GM21515 (cell line): ENCODE data around the gene PTPRF.
"Not testable (repeated sequence)": the region's sequence is repeated elsewhere in the genome, so short reads cannot be mapped to it uniquely, and the experiment has no call there.

Source experiments
- ATAC-seq: cut with Tn5 transposase; IDR thresholded peaks from one replicate; pipeline ENCODE4 v1.9.1; 2021; ENCODE audit not compliant: unreplicated experiment

The PTPRF gene

DNA sequence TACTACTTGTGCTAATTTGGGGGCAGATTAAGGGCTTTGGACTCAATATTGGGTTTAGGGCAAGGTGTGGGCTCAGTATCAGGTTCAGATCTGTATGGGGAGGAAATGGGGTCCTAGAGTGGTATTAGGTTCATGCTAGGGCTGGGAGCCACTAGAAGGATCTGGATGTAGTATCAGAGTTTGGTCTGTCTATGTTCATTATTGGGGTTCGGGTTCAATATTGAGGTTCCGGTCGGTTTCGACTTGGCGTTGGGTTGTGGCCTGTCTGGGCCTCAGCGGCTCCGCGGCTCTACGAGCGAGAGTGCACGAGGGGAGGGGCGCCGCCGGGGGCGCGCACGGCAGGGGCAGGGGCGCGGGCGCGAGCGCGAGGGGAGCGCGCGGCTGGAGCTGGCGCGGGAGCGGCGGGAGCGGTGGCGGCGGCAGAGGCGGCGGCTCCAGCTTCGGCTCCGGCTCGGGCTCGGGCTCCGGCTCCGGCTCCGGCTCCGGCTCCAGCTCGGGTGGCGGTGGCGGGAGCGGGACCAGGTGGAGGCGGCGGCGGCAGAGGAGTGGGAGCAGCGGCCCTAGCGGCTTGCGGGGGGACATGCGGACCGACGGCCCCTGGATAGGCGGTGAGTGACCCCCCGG, at the start of gene PTPRF:
Gene PTPRF (plus strand): TSS at position 401 of the 624 bp plus-strand sequence. CDS start 14,193 bp downstream, outside the sequence.
- no peak for ATAC-seq

DNA sequence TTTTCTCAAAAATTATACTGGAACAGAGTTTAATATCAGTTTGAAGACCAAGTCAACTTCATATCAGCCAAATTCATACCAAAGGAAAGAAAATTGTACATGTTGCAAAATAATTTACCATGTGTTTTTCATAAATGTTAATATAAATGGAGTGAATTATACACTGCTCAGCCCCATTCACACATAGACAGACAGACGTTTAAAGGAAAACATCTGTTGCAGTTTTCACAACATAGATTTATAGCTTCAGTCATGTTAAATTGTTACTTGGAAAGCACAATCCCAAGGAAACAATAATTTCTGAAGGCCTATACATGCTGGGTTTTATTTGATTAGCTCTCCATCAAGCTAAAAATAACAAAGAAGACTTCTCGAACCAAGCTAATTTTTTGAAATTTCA, 49.2 kb upstream of the PTPRF start:
- no peak for ATAC-seq

DNA sequence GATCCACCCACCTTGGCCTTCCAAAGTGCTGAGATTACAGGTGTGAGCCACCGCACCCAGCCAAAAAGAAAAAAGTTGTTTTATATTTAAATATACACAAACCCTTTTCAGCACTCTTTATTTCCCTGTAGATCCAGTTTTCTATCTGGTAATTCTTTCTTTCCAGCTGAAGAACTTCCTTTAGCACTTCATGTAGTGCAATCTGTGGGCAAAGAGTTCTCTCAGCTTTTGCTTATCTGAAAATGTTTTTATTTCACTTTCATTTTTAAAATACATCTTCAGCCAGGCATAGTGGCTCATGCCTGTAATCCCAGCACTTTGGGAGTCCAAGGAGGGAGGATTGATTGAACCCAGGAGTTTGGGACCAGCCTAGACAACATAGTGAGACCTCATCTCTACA, 48.5 kb upstream of the PTPRF start:
- ATAC-seq = no peak

DNA sequence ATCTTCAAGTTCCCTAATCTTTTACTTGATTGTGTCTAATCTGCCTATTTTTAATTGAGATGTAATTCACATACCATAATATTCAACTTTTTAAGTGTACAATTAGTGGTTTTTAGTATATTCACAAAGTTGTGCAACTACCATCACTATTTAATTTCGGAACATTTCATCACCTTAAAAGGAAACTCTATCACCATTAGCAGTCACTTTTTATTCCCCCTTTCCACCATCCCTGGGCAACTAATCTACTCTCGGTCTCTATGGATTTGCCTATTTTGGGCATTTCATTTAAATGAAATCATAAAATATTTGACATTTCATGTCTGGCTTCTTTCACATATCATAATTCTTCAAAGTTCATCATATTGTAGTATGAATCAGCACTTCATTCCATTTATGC, 46.3 kb upstream of the PTPRF start:
- no peak for ATAC-seq

DNA sequence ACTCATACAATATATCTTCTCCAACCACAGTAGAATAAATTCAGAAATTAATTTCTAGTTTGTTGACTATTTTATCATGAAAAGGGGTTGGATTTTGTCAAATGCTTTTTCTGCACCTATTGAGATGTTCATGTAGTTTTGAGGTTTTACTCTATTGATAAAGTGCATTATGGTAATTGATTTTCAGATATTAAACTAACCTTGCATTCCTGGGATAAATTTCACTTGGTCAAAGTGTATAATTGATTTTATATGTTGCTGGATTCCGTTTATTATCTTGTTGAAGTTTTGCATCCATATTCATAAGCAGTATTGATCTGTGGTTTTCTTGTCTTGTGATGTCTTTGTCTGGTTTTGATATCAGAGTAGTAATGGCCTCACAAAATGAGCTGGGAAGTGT, 42.5 kb upstream of the PTPRF start:
- ATAC-seq = no peak

DNA sequence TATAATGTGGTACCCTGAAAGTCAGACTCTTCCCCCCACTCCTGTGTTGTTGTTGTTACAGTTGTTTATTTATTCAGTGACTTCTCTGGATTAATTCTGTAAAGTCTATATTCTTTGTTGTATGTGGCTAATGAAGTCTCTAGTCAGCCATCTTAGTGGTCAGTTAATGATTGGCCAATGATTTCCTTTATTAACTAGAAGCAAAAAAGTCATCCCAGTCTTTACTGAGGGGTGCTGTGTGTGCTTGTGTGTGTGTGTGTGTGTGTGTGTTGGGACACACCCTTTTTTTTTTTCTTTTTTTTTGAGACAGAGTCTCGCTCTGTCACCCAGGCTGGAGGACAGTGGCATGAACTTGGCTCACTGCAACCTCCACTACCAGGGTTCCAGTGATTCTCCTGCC, 39.6 kb upstream of the PTPRF start:
- no peak for ATAC-seq

DNA sequence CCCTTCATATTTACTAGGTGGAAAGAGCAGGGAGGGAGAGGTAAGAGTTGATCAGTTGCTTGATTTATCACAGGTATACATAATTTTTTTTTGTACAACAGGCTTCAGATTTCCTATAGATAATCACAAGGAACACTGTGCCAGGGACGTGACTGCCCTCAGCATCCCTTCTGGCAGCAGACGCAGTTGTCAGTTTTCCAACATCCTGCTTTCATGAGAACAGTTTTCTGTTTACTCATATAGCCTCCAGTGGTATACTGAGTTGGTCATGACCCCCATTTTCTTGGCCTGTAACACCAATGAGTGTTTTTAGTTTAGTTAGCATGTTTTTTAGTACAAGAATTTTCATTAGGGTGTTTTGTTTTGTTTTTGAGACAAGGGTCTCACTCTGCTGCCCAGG, 37.9 kb upstream of the PTPRF start:
- no peak for ATAC-seq

DNA sequence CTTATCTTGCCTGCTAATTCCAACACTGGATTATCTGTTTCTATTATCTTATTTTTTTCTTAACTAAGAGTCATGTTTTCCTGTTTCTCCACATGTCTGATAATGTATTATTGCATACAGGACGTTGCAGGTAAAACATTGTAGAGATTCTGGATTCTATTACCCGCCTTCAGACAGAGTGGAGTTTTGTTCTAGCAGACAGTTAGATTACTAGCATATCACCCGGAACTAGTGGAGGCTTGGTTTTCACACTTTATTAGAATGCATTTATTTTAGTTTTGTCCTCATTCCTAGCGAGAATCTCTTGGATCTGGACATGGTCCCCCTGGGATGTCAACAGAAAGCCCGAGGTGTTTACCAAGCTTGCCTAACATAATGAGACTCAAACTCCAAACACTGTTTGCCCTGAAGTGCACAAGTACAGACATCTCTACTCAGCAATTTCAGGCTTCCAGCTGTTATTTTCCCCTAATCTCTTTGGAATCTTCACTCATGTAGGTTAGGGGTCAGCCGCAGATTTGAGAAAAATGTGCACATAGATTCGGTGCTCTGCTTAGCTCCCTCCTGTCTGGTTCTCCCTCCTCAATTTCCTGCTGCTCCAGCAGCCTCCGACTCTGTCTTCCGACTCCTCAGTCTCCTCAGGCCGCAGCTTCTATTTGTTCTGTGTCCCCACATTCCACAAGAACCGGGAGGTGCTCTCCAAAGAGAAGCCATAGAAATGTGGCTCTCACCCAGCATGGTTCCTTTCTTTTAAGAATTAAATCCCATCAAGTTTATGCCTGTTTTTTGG, 36.8 kb upstream of the PTPRF start:
- ATAC-seq = no peak

DNA sequence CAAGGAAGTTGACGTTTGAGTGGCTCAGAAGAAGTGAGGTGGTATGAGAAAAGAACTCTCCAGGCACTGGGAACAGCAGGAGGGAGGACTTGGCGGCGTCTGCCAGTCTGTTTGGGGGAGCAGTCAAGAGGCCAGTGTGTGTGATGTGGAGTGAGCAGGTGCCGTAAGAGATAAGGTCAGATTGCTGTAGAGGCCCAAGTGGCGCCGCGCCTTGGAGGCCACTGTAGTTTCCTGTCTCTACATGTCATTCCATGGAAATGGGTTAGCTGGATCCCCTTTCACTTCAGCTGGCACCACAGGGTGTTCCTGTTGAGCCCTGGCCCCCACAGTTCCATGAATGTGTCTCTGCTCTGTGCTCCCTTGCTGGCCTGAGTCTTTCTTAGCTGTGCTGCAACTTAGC, 35.5 kb upstream of the PTPRF start:
- no peak for ATAC-seq

DNA sequence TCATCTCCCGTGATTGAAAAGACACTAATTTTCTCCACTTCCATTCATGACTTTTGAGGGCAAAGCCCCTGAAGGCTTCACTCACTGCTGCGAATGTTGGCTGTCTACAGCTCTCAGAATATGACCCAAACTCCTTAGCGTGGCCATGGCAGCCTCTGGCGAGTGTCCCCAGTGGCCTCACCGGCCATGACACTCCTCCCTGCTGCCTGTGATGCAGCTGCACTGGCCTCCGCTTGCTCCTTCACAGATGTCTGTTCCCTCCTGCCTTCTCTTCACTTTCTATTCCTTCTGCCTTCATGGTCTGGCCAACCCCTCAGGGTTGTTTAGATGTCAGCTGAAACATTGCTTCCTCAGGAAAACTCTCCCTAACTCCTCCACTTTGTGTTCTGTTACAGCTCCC, 30.8 kb upstream of the PTPRF start:
- no peak for ATAC-seq

DNA sequence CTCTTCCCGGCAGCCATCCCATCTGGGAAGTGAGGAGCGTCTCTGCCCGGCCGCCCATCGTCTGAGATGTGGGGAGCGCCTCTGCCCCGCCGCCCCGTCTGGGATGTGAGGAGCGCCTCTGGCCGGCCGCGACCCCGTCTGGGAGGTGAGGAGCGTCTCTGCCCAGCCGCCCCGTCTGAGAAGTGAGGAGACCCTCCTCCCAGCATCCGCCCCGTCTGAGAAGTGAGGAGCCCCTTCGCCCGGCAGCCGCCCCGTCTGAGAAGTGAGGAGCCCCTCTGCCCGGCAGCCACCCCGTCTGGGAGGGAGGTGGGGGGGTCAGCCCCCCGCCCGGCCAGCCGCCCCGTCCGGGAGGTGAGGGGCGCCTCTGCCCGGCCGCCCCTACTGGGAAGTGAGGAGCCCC, 28.9 kb upstream of the PTPRF start:
- not testable (repeated sequence) for ATAC-seq

DNA sequence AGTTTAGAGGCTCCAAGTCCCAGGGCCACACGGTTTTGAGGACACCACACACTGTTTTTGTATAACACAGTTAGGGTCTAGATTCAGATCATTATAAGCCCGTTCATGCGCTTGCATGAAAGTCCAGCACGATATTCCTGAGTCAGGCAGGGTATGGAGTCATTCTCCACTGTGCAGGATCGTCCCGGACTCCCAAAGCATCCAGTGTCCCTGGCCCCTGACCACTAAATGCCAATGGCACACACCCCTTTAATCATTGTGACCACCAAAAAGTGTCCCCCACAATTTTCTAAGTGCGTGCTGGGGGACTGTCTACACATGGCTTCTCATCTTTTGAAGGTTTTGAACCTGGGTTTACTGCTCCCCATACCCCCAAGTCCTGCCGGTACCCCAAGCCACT, 27.1 kb upstream of the PTPRF start:
- ATAC-seq = no peak

DNA sequence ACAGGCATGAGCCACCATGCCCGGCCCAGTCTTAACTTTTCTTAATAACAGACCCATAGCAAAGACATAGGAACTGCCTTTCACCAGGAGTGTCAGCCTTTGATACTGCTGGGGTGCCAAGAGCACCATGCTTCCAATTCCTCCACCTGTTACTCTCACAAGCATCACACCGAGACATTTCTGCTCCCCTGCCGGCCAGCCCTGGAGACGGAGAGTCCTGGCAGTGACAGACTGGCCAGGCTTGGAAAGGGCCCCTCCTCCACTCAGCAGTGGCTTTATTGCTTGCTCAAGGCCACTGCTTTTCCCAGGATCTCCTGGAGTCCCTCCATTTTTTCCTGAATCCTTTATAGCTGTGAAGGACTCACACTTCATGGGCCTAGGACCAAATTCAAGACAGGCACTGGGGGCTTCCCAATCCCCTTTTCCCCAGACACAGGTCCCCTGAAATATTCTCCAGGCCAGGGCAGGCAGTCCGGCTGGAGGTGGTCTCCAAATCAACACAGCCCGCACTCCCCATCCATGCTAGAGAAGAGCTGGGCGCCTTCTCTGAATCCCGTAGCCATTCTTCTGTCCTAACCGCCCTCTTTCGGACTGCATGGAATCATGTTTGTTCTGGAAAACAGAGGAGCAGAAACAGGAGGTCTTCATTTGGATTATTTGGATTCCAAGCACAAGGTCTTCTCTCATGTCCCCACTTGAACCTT, 25.5 kb upstream of the PTPRF start:
- ATAC-seq = no peak

DNA sequence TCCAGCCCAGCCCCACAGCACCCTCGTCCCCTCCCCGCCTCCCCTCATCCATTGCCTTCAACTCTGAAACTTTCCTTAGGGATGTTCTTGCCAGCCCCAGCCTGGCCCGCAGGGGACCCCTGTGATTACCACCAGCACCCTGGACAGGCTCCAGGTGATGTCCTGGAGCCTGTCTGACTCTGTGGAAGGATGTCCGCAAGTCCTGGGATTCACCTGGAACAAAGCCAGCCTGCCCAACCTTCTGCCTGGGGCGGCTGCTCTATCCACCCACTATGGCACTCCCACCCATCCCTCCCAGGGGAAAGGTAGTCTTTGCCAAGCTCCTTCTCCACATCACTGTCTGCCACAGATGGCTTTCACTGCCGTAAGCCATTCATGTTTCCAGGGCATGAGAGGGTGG, 24.4 kb upstream of the PTPRF start:
- no peak for ATAC-seq

DNA sequence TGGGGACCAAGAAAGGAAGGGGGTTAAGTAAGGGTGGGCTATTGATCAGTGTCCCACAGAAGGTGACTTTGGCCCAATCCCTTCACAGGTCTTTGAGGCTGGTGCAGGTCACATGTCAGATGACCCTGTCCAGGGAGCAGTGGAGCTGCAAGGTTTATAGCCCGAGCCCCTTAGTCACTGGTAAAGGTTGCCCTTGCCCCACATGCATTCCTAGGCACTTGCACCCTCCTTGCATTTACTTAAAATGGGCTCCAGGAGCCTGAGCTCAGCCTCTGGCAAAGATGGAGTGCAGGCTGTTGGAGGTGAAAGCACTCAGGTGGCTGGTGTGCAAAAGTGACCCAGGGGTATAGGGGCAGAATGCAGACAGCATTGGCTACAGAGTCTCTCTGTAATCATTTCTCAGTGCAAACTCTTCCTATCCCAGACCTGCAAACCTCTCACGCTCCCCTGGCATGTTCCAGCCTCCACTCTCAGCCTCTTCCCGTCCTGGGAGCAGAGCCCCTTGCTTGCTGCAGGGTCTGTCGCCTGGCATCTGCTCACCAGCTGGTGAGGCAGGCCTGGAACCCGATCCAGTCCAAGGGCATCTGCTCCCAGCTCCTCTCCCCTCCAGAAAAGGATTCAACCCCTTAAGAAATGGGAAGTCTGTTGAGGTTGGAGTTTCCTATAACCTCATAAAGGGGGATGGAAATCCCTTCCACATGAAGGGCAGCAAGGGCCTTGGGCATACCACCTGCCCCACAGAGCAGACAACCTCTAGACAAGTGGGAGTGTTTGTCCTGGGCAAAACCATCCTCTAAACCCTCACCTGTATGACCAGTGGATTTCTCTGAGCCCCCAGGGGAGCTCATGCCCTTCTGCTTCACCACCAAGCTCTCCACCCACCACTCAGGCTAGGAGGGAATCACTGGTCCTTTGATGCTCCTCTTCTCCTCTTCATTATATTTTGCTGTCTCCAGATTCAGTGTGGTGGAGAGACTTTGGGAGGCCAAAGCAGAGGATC, 23.1 kb upstream of the PTPRF start:
- ATAC-seq = no peak

DNA sequence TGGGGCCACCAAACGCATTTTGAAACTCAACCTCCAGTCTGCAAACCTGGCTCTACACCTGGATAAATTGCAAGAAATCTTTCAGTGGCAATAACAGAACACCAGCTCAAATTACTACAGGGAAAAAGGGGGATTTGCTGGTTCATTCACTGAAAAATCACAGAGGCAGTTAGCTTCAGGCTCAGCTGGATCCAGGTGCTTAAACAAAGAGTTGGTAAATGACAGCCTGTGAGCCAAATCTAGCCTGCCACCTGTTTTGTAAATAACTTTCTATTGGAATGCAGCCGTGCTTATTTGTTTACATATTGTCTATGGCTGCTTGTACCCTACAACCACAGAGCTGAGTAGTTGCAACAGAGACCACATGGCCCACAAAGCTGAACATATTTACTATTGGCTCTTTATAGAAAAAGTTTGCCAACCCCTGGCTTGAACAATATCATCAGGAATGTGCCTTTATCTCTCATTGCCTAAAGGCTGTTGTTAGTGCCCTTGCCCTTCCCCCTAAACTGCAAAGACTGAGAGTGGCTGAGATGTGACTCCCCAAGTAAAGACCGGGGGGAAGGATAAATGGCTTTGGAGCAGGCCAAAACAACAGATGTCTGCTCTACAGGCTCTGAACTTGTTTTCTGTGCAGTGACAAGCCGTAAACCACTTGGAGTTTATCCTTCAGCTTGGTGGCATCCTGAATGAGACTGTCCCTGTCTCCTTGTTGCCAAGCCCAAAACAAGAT, 21.5 kb upstream of the PTPRF start:
- no peak for ATAC-seq

DNA sequence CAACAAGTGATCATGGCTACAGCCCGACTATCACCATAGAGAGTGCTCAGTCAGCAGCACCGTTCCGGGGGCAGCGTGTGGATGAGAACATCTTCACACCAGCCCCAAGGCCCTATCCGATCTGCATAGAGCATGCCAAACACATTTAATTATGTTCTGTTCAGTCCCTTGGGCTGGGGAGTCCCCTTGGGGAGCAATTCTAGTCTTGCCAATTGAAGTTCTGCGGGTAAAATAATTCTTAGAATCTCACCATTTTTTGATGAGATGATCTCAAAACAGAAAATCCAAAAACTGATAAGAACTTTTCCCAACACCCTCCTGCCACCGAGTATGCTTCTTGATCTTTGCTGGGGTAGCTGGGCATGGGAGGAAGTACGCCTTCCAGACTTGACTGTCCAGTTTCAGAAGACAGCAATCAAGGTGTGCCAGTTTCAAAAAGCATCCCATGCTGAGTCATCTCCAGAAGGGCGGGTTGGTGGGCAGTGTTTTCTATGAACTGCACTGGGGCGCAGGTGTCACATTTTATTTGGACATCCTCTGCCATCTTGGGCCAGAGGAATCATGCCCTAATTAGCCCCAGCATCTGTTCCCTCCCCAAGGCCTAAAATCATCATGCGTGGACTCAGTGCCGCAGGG, 20.8 kb upstream of the PTPRF start:
- no peak for ATAC-seq

DNA sequence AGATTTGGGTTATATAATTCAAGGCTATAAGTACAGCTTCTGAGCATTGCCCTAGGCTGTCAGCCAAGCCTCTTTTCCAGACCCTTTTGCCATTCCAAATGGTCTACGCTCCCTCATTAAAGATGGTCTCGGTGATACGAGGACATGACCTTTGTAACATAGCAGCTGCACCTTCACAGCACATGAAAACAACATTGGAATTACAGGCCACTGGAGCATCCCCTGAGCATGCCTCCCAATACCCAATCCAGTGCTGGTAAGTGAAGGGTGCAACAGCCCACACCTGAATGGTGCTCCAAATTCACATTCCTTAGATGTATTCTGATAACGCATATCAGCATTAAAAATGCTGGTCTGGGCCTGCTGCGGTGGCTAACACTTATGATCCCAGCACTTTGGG, 20.1 kb upstream of the PTPRF start:
- ATAC-seq = no peak

DNA sequence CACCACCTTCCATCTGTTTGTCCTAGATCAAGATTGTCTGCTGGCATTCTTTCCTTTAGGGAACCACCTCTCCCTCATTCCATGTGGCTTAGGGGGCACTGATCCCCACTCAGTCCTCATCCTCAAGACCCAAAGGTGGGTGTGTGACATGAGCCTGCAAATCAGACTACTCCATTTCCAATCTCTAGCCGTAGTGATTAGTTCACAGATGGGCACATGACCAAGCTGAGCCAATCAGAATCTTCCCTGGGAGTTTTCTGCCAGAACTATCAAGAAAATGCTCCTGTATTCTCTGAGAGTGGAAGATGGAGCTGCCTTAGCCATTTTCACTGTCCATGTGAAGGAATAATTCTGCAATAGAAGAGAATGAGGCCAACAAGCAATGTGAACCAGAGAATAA, 19.3 kb upstream of the PTPRF start:
- ATAC-seq = no peak

DNA sequence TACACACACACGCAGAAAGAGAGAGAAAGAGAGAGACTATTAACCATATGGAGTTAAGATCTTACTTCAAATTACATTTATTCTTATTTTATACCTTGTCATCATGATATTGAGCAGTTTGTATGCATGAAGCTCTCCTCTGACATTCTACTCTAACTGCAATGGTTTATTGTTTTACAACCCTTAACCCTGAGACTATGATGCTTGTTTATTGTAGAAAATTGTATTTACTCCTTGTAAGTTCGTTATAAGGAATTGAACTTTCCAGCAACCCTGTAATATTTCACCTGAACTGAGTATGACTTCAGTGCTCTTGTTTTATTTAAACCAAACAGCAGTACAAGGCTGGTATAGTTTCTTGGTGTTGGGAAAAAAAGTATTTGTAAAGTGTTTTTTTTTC, 18.6 kb upstream of the PTPRF start:
- ATAC-seq = no peak
